Adrenal gland (tissue), 12 donors: ENCODE data around the gene CCNI. TPM values are rescaled to one million over a fixed set of nuclear protein-coding genes. Genes with fewer than 3 reads are reported as not detected.

Experiments
- DNase-seq, 7 donors: peaks; one replicate each; pipeline ENCODE4 v3.0.0-alpha.2; 2019 to 2020
- H3K27ac ChIP-seq, 5 donors: fragments of 200-600 bp; sonication (generic) in 4 of 5; 1 replicate in 3 of 5; 2 replicates in 2 of 5; pipeline versions ENCODE4 v1.5.1 to v1.8.0; 2016 to 2020; ENCODE audit warnings: mild to moderate bottlenecking in 1 of 5
- H3K27me3 ChIP-seq: fragments of 200-600 bp; 2 replicates; pipeline ENCODE4 v1.8.0; 2021
- H3K36me3 ChIP-seq, 2 donors: fragments of 200-600 bp; replicated peaks in 1 of 2; 1 replicate in 1 of 2; 2 replicates in 1 of 2; pipeline versions ENCODE4 v1.5.1 to v1.8.0; 2018 to 2022
- H3K4me1 ChIP-seq, 2 donors: fragments of 200-600 bp; replicated peaks in 1 of 2; 1 replicate in 1 of 2; 2 replicates in 1 of 2; pipeline versions ENCODE4 v1.5.1 to v1.8.0; 2018 to 2021
- H3K4me3 ChIP-seq, 4 donors: fragments of 200-600 bp; sonication (generic) in 3 of 4; one replicate each; pipeline ENCODE4 v1.5.1; 2016 to 2018
- H3K9me3 ChIP-seq, 3 donors: fragments of 200-600 bp; sonication (generic) in 1 of 3; replicated peaks in 1 of 3; 1 replicate in 2 of 3; 2 replicates in 1 of 3; pipeline versions ENCODE4 v1.5.1 to v1.8.0; 2016 to 2021
- CTCF ChIP-seq, 6 experiments: fragments of 450-650 bp in 4 of 6; fragments of 200-600 bp in 2 of 6; sonication (generic) in 1 of 6; IDR thresholded peaks; 1 replicate in 5 of 6; 2 replicates in 1 of 6; pipeline versions ENCODE4 v1.5.1 to v1.8.0; 2016 to 2021; ENCODE audit warnings: antibody characterized with exemption in 6 of 6, mild to moderate bottlenecking in 2 of 6, moderate library complexity in 1 of 6
- POLR2A ChIP-seq, 2 donors: fragments of 450-650 bp; IDR thresholded peaks; one replicate each; pipeline ENCODE4 v1.6.1; 2017; ENCODE audit warnings: antibody characterized with exemption in 2 of 2, mild to moderate bottlenecking in 2 of 2, moderate library complexity in 1 of 2
- WGBS, 4 donors: extraction: QIAGEN DNeasy Blood & Tissue Kit in 2 of 4; methylation state at CpG; one replicate each; pipeline versions ENCODE4 v1.1.5 to v1.1.7; 2013 to 2017; 5-methylcytosine and 5-hydroxymethylcytosine counted together
- intact Hi-C, 2 donors: fragments of 100-400 bp; cut with DNase I; formaldehyde crosslinking; loops; one replicate each; pipeline versions ENCODE4 v1.14.1 to v1.15.0; 2022 to 2023
- polyA plus RNA-seq, 3 donors: library from polyadenylated mRNA; stranded (reverse); fragments of 200-250 nt in 2 of 3; fragments of 350-450 nt in 1 of 3; fragmentation: Illumina TruSeq in 1 of 3; extraction: RNeasy Lipid Tissue Mini Kit (QIAGEN cat#74804) in 1 of 3; gene quantifications; one replicate each; pipeline ENCODE4 v1.2.3, GENCODE V29; 2013 to 2014
- total RNA-seq, 9 donors: library from RNA; depleted of rRNA in 4 of 9; stranded (reverse); fragments of >200 nt in 4 of 9; fragments of 120-200 nt in 1 of 9; fragmentation: NEBNext Ultra II Directional in 1 of 9; extraction: Animal tissue kit (Norgen Biotek cat#: 25700) in 1 of 9; gene quantifications; one replicate each; pipeline versions ENCODE4 v1.1.0 to v1.2.4, GENCODE V29; 2013 to 2023
- donor health status: healthy with polysubstance abuse.
- donor health status: Bipolar disorder and iron deficiency.
- donor health status: DM: yes; HTN: yes; CAD: no.
- donor health status: DM: no; HTN: no; CAD: no.
- donor health status: DM: no; HTN: no; CAD: no.
- donor health status: DM: yes; HTN: yes; CAD: no.

Gene CCNI
- total and polyA plus RNA-seq, 12 donors, result 32.1 to 261 (median 155) TPM

GRCh38 chr4:77010841-77011354, 64.9 kb downstream of the CCNI start:
- Histone ChIP-seq H3K4me3 (no peak overlapping the region), H3K9me3 (no peaks in the 10 kb centered on the region), H3K4me1 (peaks cover 15 to 30% of the 10 kb centered on the region in 2 donors), H3K36me3 (peaks cover 0 to 2% of the 10 kb centered on the region in 2 donors), H3K27me3 (no peaks in the 10 kb centered on the region), H3K27ac (no peak overlapping the region)
- WGBS, 4 donors, result 91 to 97% (median 92%) methylated on average over 2 to 3 of the region's 3 CpGs
- TF ChIP-seq CTCF (IDR thresholded peaks at IDR 0.05), result no peak
- no peak for TF ChIP-seq POLR2A (IDR thresholded peaks at IDR 0.05)
- intact Hi-C loops, result no loop called here
- no peak for DNase-seq

GRCh38 chr4:77009511-77010115, 66.2 kb downstream of the CCNI start:
- no peak overlapping the region for H3K27ac ChIP-seq
- no peaks in the 10 kb centered on the region for H3K36me3 ChIP-seq
- intact Hi-C loops, result no loop called here
- no peak overlapping the region for H3K4me3 ChIP-seq
- DNase-seq, result no peak
- H3K9me3 ChIP-seq, result no peaks in the 10 kb centered on the region
- H3K4me1 ChIP-seq, result peaks cover 15 to 30% of the 10 kb centered on the region in 2 donors
- no peaks in the 10 kb centered on the region for H3K27me3 ChIP-seq
- TF ChIP-seq CTCF (IDR thresholded peaks at IDR 0.05), result no peak
- no peak for TF ChIP-seq POLR2A (IDR thresholded peaks at IDR 0.05)

- H3K27ac ChIP-seq, result peak overlapping the region in 3 of 5 donors; percentile 13 to 72 (median 35)
These were observed 68.2 kb downstream of the CCNI start for GRCh38 chr4:77007358-77008230.

More at GRCh38 chr4:77007358-77008230, 68.2 kb downstream of the CCNI start:
- no peaks in the 10 kb centered on the region for H3K27me3 ChIP-seq
- intact Hi-C loops, result no loop called here
- H3K36me3 ChIP-seq, result no peaks in the 10 kb centered on the region
- TF ChIP-seq CTCF (IDR thresholded peaks at IDR 0.05) (no peak), POLR2A (IDR thresholded peaks at IDR 0.05) (no peak)
- peak in 1 of 7 donors; percentile 13 for DNase-seq
- H3K9me3 ChIP-seq, result no peaks in the 10 kb centered on the region
- H3K4me1 ChIP-seq, result peaks cover 20 to 34% of the 10 kb centered on the region in 2 donors
- 10 to 35% (median 26%) methylated on average over 1 of the region's 1 CpG for WGBS, 4 donors
- H3K4me3 ChIP-seq, result no peak overlapping the region
